ENCODE results near the gene PPP1R2C. TPM values are rescaled to one million over a fixed set of nuclear protein-coding genes. Genes with fewer than 3 reads are reported as not detected.

The PPP1R2C gene
- total and polyA plus RNA-seq, 2 of the 4 experiments (the other 2 are of a cell fraction): not detected

GRCh38 chrX:42797651-42798269 lies 19.8 kb upstream of the PPP1R2C start:
- Histone ChIP-seq H4K91ac (ENCODE audit: insufficient read depth, low read depth, low read length) (no peak overlapping the region), H3K9me3 (ENCODE audit: control insufficient read depth, insufficient read depth, low read length) (no peaks in the 10 kb centered on the region), H3K27me3 (ENCODE audit: control insufficient read depth, insufficient read depth, low read length) (no peaks in the 10 kb centered on the region; the same call in 1 of the 2 replicates), H4K20me1 (ENCODE audit: insufficient read depth, low read length) (no peaks in the 10 kb centered on the region), H3K4me1 (ENCODE audit: control insufficient read depth, insufficient read depth, low read length) (no peaks in the 10 kb centered on the region), H3K36me3 (ENCODE audit: control insufficient read depth, insufficient read depth, low read length) (no peaks in the 10 kb centered on the region), H3K56ac (ENCODE audit: extremely low read depth, insufficient read depth, low read length) (no peak overlapping the region), H2BK15ac (ENCODE audit: low read depth, low read length) (no peak overlapping the region), H3K4me3 (ENCODE audit: insufficient read depth, low read depth, low read length) (no peak overlapping the region), H3K9ac (ENCODE audit: low read depth, low read length) (no peak overlapping the region), H3K23ac (ENCODE audit: low read depth, low read length) (no peak overlapping the region), H3K18ac (ENCODE audit: low read depth, low read length) (no peak overlapping the region), H3K14ac (replicated peaks; ENCODE audit: low read depth, low read length) (no peak overlapping the region), H2AK5ac (ENCODE audit: low read depth, low read length) (no peak overlapping the region), H3K27ac (ENCODE audit: insufficient read depth, low read length) (no peak overlapping the region), H2BK120ac (ENCODE audit: low read depth, low read length) (no peak overlapping the region), H4K8ac (ENCODE audit: low read depth in 2 of 2, low read length in 2 of 2) (no peak overlapping the region), H2AFZ (replicated peaks; ENCODE audit: low read length, poor library complexity) (no peak overlapping the region), H3K4me2 (ENCODE audit: low read depth, low read length) (no peak overlapping the region), H3K4ac (ENCODE audit: low read depth, low read length) (no peak overlapping the region), H3K79me1 (ENCODE audit: low read depth in 1 of 2, low read length in 2 of 2) (no peaks in the 10 kb centered on the region), H2BK5ac (ENCODE audit: low read depth, low read length, poor library complexity, severe bottlenecking) (no peak overlapping the region), H2BK20ac (ENCODE audit: low read depth, low read length) (no peak overlapping the region), H3K9me1 (ENCODE audit: insufficient read depth, low read length) (no peaks in the 10 kb centered on the region), H2AK9ac (replicated peaks; ENCODE audit: low read depth, low read length, poor library complexity) (no peak overlapping the region), H4K5ac (ENCODE audit: low read depth, low read length) (no peak overlapping the region)
- POLR2A ChIA-PET (ENCODE audit: unreplicated experiment): no interaction called here
- in situ Hi-C loops (cut with MboI; ENCODE audit: low sequenced_read_pairs): no loop called here
- TF ChIP-seq NFE2L2 (IDR thresholded peaks at IDR 0.05; ENCODE audit: low read depth, low read length) (no peak), CTCF (conservative IDR thresholded peaks at IDR 0.05; ENCODE audit: low read depth, low read length) (no peak), MAZ (IDR thresholded peaks at IDR 0.05; ENCODE audit: borderline replicate concordance, low read depth, low read length) (no peak), MXI1 (IDR thresholded peaks at IDR 0.05; ENCODE audit: borderline replicate concordance, low read depth, low read length) (no peak), CHD1 (IDR thresholded peaks at IDR 0.05; ENCODE audit: low read depth, low read length) (no peak)
- 10% methylated on average over 2 of the region's 9 CpGs; no CpG with 5 or more reads in 1 of the 2 experiments for WGBS, 2 experiments (ENCODE audit: extremely low coverage in 2 of 2, insufficient read length in 1 of 2)
- ATAC-seq (ENCODE audit: low read depth) (no peak), DNase-seq (no peak)
- intact Hi-C loops (cut with micrococcal nuclease): no loop called here
- CTCF ChIA-PET: no interaction called here
- BruUV-seq (replicated peaks): no TSS peak
- dilution Hi-C loops (cut with HindIII; ENCODE audit: low sequenced_read_pairs, unreplicated experiment): no loop called here
